GM23338 (cell line): ENCODE results near the gene HOXB4. TPM values are rescaled to one million over a fixed set of nuclear protein-coding genes. Genes with fewer than 3 reads are reported as not detected.

Source experiments
- ATAC-seq: fragments of 200-7000 bp; cut with Tn5 transposase; 3 replicates; pipeline ENCODE4 v1.9.1; 2020
- DNase-seq: peaks from one replicate; pipeline ENCODE4 v3.0.0-alpha.2; 2015; ENCODE audit warnings: low spot score
- H2AFZ ChIP-seq: fragments of 200-600 bp; sonication (generic); 2 replicates; pipeline ENCODE4 v1.8.0; 2016; ENCODE audit warnings: antibody characterized with exemption, mild to moderate bottlenecking, moderate library complexity
- H3F3A ChIP-seq: fragments of 200-600 bp; sonication (generic); replicated peaks from 2 replicates; pipeline ENCODE4 v1.8.0; 2017; ENCODE audit warnings: antibody characterized with exemption, mixed run types, low read depth
- H3K27ac ChIP-seq: fragments of 200-600 bp; sonication (generic); 2 replicates; pipeline ENCODE4 v1.6.1; 2016; ENCODE audit warnings: low read depth
- H3K27me3 ChIP-seq: fragments of 200-600 bp; sonication (generic); 2 replicates; pipeline ENCODE4 v1.8.0; 2016; ENCODE audit warnings: mild to moderate bottlenecking, mixed run types, moderate library complexity; ENCODE audit not compliant: insufficient read depth
- H3K36me3 ChIP-seq: fragments of 200-600 bp; sonication (generic); 2 replicates; pipeline ENCODE4 v1.8.0; 2016; ENCODE audit warnings: mild to moderate bottlenecking; ENCODE audit not compliant: insufficient read depth
- H3K4me1 ChIP-seq: fragments of 200-600 bp; sonication (generic); 2 replicates; pipeline ENCODE4 v1.8.0; 2016; ENCODE audit warnings: mild to moderate bottlenecking, moderate library complexity; ENCODE audit not compliant: insufficient read depth
- H3K4me2 ChIP-seq: fragments of 200-600 bp; sonication (generic); 2 replicates; pipeline ENCODE4 v1.7.1; 2017; ENCODE audit warnings: mixed run types
- H3K4me3 ChIP-seq: fragments of 200-600 bp; sonication (generic); 2 replicates; pipeline ENCODE4 v1.6.1; 2016; ENCODE audit warnings: mixed run types
- H3K79me2 ChIP-seq: fragments of 200-600 bp; sonication (generic); replicated peaks from 2 replicates; pipeline ENCODE4 v1.8.0; 2017; ENCODE audit warnings: mild to moderate bottlenecking; ENCODE audit not compliant: insufficient read depth
- H3K9me2 ChIP-seq: fragments of 200-600 bp; sonication (generic); 2 replicates; pipeline ENCODE4 v1.8.0; 2017; ENCODE audit not compliant: insufficient read depth
- H4K20me1 ChIP-seq: fragments of 200-600 bp; sonication (generic); replicated peaks from 2 replicates; pipeline ENCODE4 v1.8.0; 2017; ENCODE audit warnings: mild to moderate bottlenecking; ENCODE audit not compliant: insufficient read depth
- H3K27ac Mint-ChIP-seq: 2 replicates; pipeline ENCODE4 v1.8.0; 2020; ENCODE audit warnings: inconsistent platforms, mild to moderate bottlenecking, moderate library complexity, mixed read lengths
- H3K27me3 Mint-ChIP-seq: 3 replicates; pipeline ENCODE4 v1.8.0; 2022; ENCODE audit warnings: low read depth, mild to moderate bottlenecking, moderate library complexity, mixed read lengths, inconsistent platforms; ENCODE audit not compliant: insufficient read depth, poor library complexity
- H3K36me3 Mint-ChIP-seq: 3 replicates; pipeline ENCODE4 v1.8.0; 2021; ENCODE audit warnings: low read depth, mild to moderate bottlenecking, inconsistent platforms, moderate library complexity, mixed read lengths
- H3K4me1 Mint-ChIP-seq: 3 replicates; pipeline ENCODE4 v1.8.0; 2020; ENCODE audit warnings: mild to moderate bottlenecking, inconsistent platforms, mixed read lengths
- H3K4me3 Mint-ChIP-seq: 3 replicates; pipeline ENCODE4 v1.8.0; 2021; ENCODE audit warnings: moderate library complexity, mild to moderate bottlenecking, inconsistent platforms, mixed read lengths
- H3K9me3 Mint-ChIP-seq: 3 replicates; pipeline ENCODE4 v1.8.0; 2020; ENCODE audit warnings: moderate library complexity, mild to moderate bottlenecking, inconsistent platforms, mixed read lengths
- CREB1 ChIP-seq: fragments of 250-450 bp; sonication (Bioruptor Pico); IDR thresholded peaks from 2 replicates; pipeline ENCODE4 v1.5.0; 2020; ENCODE audit warnings: low read depth, mild to moderate bottlenecking, moderate library complexity
- EZH2 ChIP-seq: fragments of 200-600 bp; sonication (generic); IDR thresholded peaks from one replicate; pipeline ENCODE4 v1.8.0; 2017; ENCODE audit warnings: antibody characterized with exemption, mild to moderate bottlenecking, low read depth; ENCODE audit not compliant: unreplicated experiment
- EZH2phosphoT487 ChIP-seq: fragments of 200-600 bp; sonication (generic); IDR thresholded peaks from one replicate; pipeline ENCODE4 v1.8.1; 2018; ENCODE audit warnings: antibody characterized with exemption; ENCODE audit not compliant: unreplicated experiment
- NANOG ChIP-seq: IDR thresholded peaks from 2 replicates; pipeline ENCODE4 v1.6.1; 2016; ENCODE audit warnings: antibody characterized with exemption, borderline replicate concordance
- ZNF331 ChIP-seq: fragments of 250-450 bp; sonication (Bioruptor Pico); IDR thresholded peaks from 2 replicates; pipeline ENCODE4 v1.5.0; 2020; ENCODE audit warnings: low read depth, mild to moderate bottlenecking, moderate library complexity
- polyA plus RNA-seq: library from polyadenylated mRNA; unstranded; fragments of >200 nt; fragmentation: Nextera tagmentation; extraction: Ambion mirVana; gene quantifications from 2 replicates; pipeline ENCODE4 v1.2.1, GENCODE V29; 2016
- total RNA-seq: library from RNA; depleted of rRNA; stranded (reverse); fragments of >200 nt; shearing (Covaris generic); gene quantifications from 2 replicates; pipeline ENCODE4 v1.2.3, GENCODE V29; 2014
- TF ChIP-seq, protein P1 (sequence below): IDR thresholded peaks from 2 replicates; pipeline ENCODE4 v1.6.1; 2016; ENCODE audit warnings: antibody characterized with exemption
- TF ChIP-seq, protein P2 (sequence below): IDR thresholded peaks from one replicate; pipeline ENCODE4 v1.6.1; 2018; ENCODE audit warnings: antibody characterized with exemption; ENCODE audit not compliant: unreplicated experiment

HOXB4 gene
- total and polyA plus RNA-seq, 2 experiments from 2014 or later = not detected

DNA sequence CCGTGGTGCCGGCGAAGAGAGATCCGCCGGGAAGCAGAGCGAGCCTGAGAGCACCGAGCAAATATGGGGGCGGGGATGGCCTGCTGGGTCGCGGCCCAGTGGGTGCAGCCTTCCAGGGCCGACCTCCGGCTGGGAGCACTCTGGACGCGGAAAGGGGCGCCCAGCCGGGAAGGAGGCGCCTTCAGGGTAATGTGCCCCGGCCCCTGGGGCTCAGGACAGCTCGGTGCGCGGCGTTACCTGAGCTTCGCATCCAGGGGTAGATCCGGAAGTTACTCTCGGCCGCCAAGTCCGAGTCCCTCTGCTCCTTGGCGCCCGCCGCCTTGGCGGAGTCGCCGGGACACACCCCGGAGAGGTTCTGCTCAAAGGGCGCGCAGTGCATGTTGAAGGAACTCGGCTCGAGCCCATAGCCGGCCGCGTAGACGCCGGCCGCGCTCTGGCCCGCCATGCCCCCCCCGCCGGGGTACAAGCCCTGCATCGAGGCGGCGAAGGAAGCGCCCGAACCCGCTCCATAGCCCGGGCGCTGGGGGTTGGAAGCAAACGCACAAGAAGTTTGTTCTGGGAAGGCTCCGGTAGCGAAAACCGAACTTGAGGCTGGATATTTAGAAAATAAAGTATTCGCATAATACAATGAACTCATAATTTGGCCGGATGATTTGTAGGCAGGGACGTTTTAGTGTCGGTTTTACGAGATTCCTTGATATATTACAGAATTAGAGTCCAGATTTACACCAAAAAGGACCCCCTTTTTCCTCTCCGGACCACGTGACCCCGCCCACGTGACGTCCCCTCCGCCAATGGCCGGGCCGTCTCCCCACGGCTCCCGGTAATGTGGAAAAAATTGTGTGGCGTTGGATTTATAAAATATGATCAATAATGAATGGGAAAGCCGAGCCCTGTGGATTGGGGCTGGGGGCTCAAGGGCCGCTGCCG is 32.4 kb upstream of the HOXB4 start, which contains the start of gene HOXB7:
Gene HOXB7, minus strand, starts transcription at position 736 of the 930 bp plus-strand sequence. Its CDS starts 99 bp downstream, at position 637.
- H3K9me2 ChIP-seq = no peaks in the 10 kb centered on the region
- Mint-ChIP-seq H3K9me3 (peaks cover 3% of the 10 kb centered on the region; the same call in 2 of the 3 replicates), H3K27ac (no peak within 1 kb of the TSS), H3K4me1 (peaks cover 26% of the 10 kb centered on the region), H3K27me3 (peaks cover 99% of the 10 kb centered on the region), H3K4me3 (peak within 1 kb of the TSS; percentile 66), H3K36me3 (no peaks in the 10 kb centered on the region; the same call in 2 of the 3 replicates)
- peaks cover 100% of the 10 kb centered on the region for H3K27me3 ChIP-seq
- H3K4me1 ChIP-seq = peaks cover 41% of the 10 kb centered on the region; the same call in 1 of the 2 replicates
- H3K36me3 ChIP-seq = no peaks in the 10 kb centered on the region; the same call in 1 of the 2 replicates
- DNase-seq = peak; percentile 60
- peak within 1 kb of the TSS; percentile 51 for H3K4me3 ChIP-seq
- no peak within 1 kb of the TSS for H3K27ac ChIP-seq
- peaks cover 46% of the 10 kb centered on the region for H3F3A ChIP-seq
- H3K79me2 ChIP-seq = no peaks in the 10 kb centered on the region
- peak; percentile 95 for TF ChIP-seq EZH2
- TF ChIP-seq ZNF331 = no peak
- peak; percentile 64 for TF ChIP-seq EZH2phosphoT487
- peak within 1 kb of the TSS; percentile 84 for H3K4me2 ChIP-seq
- peak; percentile 24 for ATAC-seq
- H4K20me1 ChIP-seq = peaks cover 54% of the 10 kb centered on the region
- peak within 1 kb of the TSS; percentile 63; the same call in 1 of the 2 replicates for H2AFZ ChIP-seq

DNA sequence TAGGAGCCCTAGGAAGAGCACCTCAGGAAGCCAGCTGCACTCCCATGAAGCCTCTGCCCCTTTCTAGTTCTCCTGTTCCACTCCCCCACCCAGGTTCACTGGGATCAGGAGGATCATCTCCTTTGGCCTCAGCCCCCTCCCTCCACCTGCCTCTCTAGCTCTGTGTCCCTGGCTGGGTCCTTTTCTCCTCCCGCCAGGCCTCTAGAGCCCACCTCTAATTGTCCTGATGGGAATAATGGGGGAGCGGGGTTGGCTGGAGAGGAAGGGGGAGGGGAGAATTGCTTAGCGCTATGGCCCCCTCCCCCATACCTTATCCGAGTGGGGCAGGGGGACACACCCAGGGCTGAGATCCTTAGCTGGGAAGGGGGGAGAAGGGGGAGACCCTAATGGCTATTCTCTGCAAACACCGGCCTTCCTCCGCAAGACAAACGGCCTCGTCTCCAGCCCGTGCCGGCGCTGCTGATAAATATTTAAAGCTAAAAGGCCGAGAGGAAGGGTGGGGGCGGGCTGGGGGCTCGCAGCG is 31.7 kb upstream of the HOXB4 start:
- H3K27ac Mint-ChIP-seq = no peak overlapping the region

More for the DNA sequence above, 31.7 kb upstream of the HOXB4 start:
- ATAC-seq (peak; percentile 8), DNase-seq (peak; percentile 59)
- H2AFZ ChIP-seq = no peak overlapping the region; the same call in 1 of the 2 replicates
- Mint-ChIP-seq H3K4me1 (peaks cover 29% of the 10 kb centered on the region), H3K4me3 (no peak overlapping the region; the same call in 2 of the 3 replicates), H3K9me3 (no peaks in the 10 kb centered on the region; the same call in 1 of the 3 replicates), H3K36me3 (no peaks in the 10 kb centered on the region; the same call in 2 of the 3 replicates), H3K27me3 (peaks cover 99% of the 10 kb centered on the region)
- H3K4me2 ChIP-seq = peak overlapping the region; percentile 84
- no peaks in the 10 kb centered on the region for H3K79me2 ChIP-seq
- H3F3A ChIP-seq = peaks cover 45% of the 10 kb centered on the region
- H3K36me3 ChIP-seq = no peaks in the 10 kb centered on the region; the same call in 1 of the 2 replicates
- peaks cover 56% of the 10 kb centered on the region for H4K20me1 ChIP-seq
- peak overlapping the region; percentile 51 for H3K4me3 ChIP-seq
- H3K27ac ChIP-seq = no peak overlapping the region
- H3K27me3 ChIP-seq = peaks cover 100% of the 10 kb centered on the region
- no peaks in the 10 kb centered on the region for H3K9me2 ChIP-seq
- TF ChIP-seq NANOG = no peak
- TF ChIP-seq, protein P1, sequence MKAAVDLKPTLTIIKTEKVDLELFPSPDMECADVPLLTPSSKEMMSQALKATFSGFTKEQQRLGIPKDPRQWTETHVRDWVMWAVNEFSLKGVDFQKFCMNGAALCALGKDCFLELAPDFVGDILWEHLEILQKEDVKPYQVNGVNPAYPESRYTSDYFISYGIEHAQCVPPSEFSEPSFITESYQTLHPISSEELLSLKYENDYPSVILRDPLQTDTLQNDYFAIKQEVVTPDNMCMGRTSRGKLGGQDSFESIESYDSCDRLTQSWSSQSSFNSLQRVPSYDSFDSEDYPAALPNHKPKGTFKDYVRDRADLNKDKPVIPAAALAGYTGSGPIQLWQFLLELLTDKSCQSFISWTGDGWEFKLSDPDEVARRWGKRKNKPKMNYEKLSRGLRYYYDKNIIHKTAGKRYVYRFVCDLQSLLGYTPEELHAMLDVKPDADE = no peak
- TF ChIP-seq EZH2 = peak; percentile 90
- TF ChIP-seq, protein P2, sequence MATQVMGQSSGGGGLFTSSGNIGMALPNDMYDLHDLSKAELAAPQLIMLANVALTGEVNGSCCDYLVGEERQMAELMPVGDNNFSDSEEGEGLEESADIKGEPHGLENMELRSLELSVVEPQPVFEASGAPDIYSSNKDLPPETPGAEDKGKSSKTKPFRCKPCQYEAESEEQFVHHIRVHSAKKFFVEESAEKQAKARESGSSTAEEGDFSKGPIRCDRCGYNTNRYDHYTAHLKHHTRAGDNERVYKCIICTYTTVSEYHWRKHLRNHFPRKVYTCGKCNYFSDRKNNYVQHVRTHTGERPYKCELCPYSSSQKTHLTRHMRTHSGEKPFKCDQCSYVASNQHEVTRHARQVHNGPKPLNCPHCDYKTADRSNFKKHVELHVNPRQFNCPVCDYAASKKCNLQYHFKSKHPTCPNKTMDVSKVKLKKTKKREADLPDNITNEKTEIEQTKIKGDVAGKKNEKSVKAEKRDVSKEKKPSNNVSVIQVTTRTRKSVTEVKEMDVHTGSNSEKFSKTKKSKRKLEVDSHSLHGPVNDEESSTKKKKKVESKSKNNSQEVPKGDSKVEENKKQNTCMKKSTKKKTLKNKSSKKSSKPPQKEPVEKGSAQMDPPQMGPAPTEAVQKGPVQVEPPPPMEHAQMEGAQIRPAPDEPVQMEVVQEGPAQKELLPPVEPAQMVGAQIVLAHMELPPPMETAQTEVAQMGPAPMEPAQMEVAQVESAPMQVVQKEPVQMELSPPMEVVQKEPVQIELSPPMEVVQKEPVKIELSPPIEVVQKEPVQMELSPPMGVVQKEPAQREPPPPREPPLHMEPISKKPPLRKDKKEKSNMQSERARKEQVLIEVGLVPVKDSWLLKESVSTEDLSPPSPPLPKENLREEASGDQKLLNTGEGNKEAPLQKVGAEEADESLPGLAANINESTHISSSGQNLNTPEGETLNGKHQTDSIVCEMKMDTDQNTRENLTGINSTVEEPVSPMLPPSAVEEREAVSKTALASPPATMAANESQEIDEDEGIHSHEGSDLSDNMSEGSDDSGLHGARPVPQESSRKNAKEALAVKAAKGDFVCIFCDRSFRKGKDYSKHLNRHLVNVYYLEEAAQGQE = no peak
- no peak for TF ChIP-seq CREB1
- H3K4me1 ChIP-seq = peaks cover 44% of the 10 kb centered on the region; the same call in 1 of the 2 replicates
